CD14-positive monocyte (primary cell): Measurements from ENCODE around the gene ERCC6. TPM values are rescaled to one million over a fixed set of nuclear protein-coding genes. Genes with fewer than 3 reads are reported as not detected.

Experiments
- DNase-seq, 3 donors: peaks; one replicate each; pipeline ENCODE4 v3.0.0-alpha.2; 2011 to 2022
- H2AFZ ChIP-seq: 2 replicates; pipeline ENCODE4 v1.6.0; 2012; ENCODE audit warnings: mild to moderate bottlenecking, low read depth, low read length, inconsistent platforms; ENCODE audit not compliant: insufficient read depth, poor library complexity, severe bottlenecking
- H3K27ac ChIP-seq, 2 donors: 1 replicate in 1 of 2; 2 replicates in 1 of 2; pipeline ENCODE4 v1.5.1; 2012 to 2013; ENCODE audit warnings: low read length in 2 of 2, control low read depth in 1 of 2, inconsistent platforms in 1 of 2, low read depth in 1 of 2, mild to moderate bottlenecking in 1 of 2
- H3K27me3 ChIP-seq, 2 donors: one replicate each; pipeline versions ENCODE4 v1.6.0 to v1.6.1; 2011 to 2013; ENCODE audit warnings: low read length in 2 of 2; ENCODE audit not compliant: control insufficient read depth in 2 of 2, insufficient read depth in 2 of 2
- H3K36me3 ChIP-seq, 2 donors: replicated peaks in 1 of 2; 1 replicate in 1 of 2; 2 replicates in 1 of 2; pipeline versions ENCODE4 v1.5.1 to v1.6.1; 2012 to 2013; ENCODE audit warnings: low read length in 2 of 2, control low read depth in 1 of 2, inconsistent platforms in 1 of 2, mild to moderate bottlenecking in 1 of 2; ENCODE audit not compliant: insufficient read depth in 2 of 2, control insufficient read depth in 1 of 2
- H3K4me1 ChIP-seq, 2 donors: 1 replicate in 1 of 2; 2 replicates in 1 of 2; pipeline versions ENCODE4 v1.5.1 to v1.6.1; 2012 to 2013; ENCODE audit warnings: low read length in 2 of 2, control low read depth in 1 of 2, inconsistent platforms in 1 of 2, mild to moderate bottlenecking in 1 of 2, moderate library complexity in 1 of 2; ENCODE audit not compliant: insufficient read depth in 2 of 2, control insufficient read depth in 1 of 2
- H3K4me2 ChIP-seq: replicated peaks from 2 replicates; pipeline ENCODE3; 2012; ENCODE audit warnings: low read length, moderate library complexity, mild to moderate bottlenecking; ENCODE audit not compliant: poor library complexity, severe bottlenecking; ENCODE audit errors: extremely low read depth
- H3K4me3 ChIP-seq, 3 experiments: fragments of 200-600 bp in 1 of 3; sonication (generic) in 1 of 3; replicated peaks in 1 of 3; 1 replicate in 2 of 3; 2 replicates in 1 of 3; pipeline ENCODE4 v1.5.1; 2011 to 2013; ENCODE audit warnings: low read length in 3 of 3, mild to moderate bottlenecking in 3 of 3, control low read depth in 2 of 3, low read depth in 2 of 3, inconsistent platforms in 1 of 3, moderate library complexity in 1 of 3
- H3K79me2 ChIP-seq: 2 replicates; pipeline ENCODE4 v1.6.0; 2012; ENCODE audit warnings: mild to moderate bottlenecking, control low read depth, inconsistent platforms, low read length, moderate library complexity; ENCODE audit not compliant: insufficient read depth
- H3K9ac ChIP-seq: 2 replicates; pipeline ENCODE4 v1.6.0; 2017; ENCODE audit warnings: low read length, mild to moderate bottlenecking; ENCODE audit not compliant: insufficient read depth, poor library complexity, severe bottlenecking
- H3K9me3 ChIP-seq, 2 donors: replicated peaks in 1 of 2; 1 replicate in 1 of 2; 2 replicates in 1 of 2; pipeline versions ENCODE4 v1.5.1 to v1.6.1; 2012 to 2013; ENCODE audit warnings: low read length in 2 of 2, control low read depth in 1 of 2; ENCODE audit not compliant: control insufficient read depth in 1 of 2, insufficient read depth in 1 of 2
- H4K20me1 ChIP-seq: 2 replicates; pipeline ENCODE4 v1.6.0; 2012; ENCODE audit warnings: mild to moderate bottlenecking, low read length, control low read depth, moderate library complexity; ENCODE audit not compliant: insufficient read depth
- H3K27ac Mint-ChIP-seq, 7 donors: one replicate each; pipeline ENCODE4 v1.8.0; 2020; ENCODE audit warnings: mild to moderate bottlenecking in 7 of 7, mixed read lengths in 7 of 7, moderate library complexity in 6 of 7, inconsistent platforms in 2 of 7
- H3K27me3 Mint-ChIP-seq, 3 donors: one replicate each; pipeline ENCODE4 v1.8.0; 2021 to 2022; ENCODE audit warnings: low read depth in 3 of 3, mild to moderate bottlenecking in 3 of 3, mixed read lengths in 3 of 3, moderate library complexity in 3 of 3, inconsistent platforms in 1 of 3
- H3K36me3 Mint-ChIP-seq, 2 donors: one replicate each; pipeline ENCODE4 v1.8.0; 2020; ENCODE audit warnings: mixed read lengths in 2 of 2, inconsistent platforms in 1 of 2, mild to moderate bottlenecking in 1 of 2
- H3K4me1 Mint-ChIP-seq: one replicate; pipeline ENCODE4 v1.8.0; 2020; ENCODE audit warnings: mild to moderate bottlenecking, mixed read lengths
- H3K4me3 Mint-ChIP-seq, 2 donors: one replicate each; pipeline ENCODE4 v1.8.0; 2020; ENCODE audit warnings: mild to moderate bottlenecking in 2 of 2, mixed read lengths in 2 of 2, moderate library complexity in 1 of 2
- H3K9me3 Mint-ChIP-seq, 7 donors: one replicate each; pipeline ENCODE4 v1.8.0; 2020 to 2022; ENCODE audit warnings: mixed read lengths in 7 of 7, mild to moderate bottlenecking in 6 of 7, moderate library complexity in 6 of 7, inconsistent platforms in 2 of 7
- CTCF ChIP-seq: fragments of 200-600 bp; IDR thresholded peaks from one replicate; pipeline ENCODE4 v1.8.0; 2022; ENCODE audit warnings: antibody characterized with exemption, mild to moderate bottlenecking
- WGBS: methylation state at CpG from one replicate; pipeline ENCODE4 v1.1.5; 2013; ENCODE audit warnings: missing lambda C conversion rate; ENCODE audit not compliant: insufficient coverage; 5-methylcytosine and 5-hydroxymethylcytosine counted together
- intact Hi-C, 2 donors: fragments of 100-400 bp; cut with micrococcal nuclease; formaldehyde crosslinking; loops; one replicate each; pipeline versions ENCODE4 v1.15.0 to v1.15.1; 2023
- polyA plus RNA-seq, 3 donors: library from polyadenylated mRNA; depleted of rRNA in 1 of 3; unstranded in 2 of 3; stranded (reverse) in 1 of 3; fragments of 300-500 nt in 2 of 3; fragments of >200 nt in 1 of 3; fragmentation: Illumina TruSeq in 2 of 3; gene quantifications; 1 replicate in 2 of 3; 2 replicates in 1 of 3; pipeline ENCODE4 v1.2.3, GENCODE V29; 2012 to 2021

The ERCC6 gene
- polyA plus RNA-seq, 3 donors: 5.4 to 6.2 (median 6.0) TPM

DNA sequence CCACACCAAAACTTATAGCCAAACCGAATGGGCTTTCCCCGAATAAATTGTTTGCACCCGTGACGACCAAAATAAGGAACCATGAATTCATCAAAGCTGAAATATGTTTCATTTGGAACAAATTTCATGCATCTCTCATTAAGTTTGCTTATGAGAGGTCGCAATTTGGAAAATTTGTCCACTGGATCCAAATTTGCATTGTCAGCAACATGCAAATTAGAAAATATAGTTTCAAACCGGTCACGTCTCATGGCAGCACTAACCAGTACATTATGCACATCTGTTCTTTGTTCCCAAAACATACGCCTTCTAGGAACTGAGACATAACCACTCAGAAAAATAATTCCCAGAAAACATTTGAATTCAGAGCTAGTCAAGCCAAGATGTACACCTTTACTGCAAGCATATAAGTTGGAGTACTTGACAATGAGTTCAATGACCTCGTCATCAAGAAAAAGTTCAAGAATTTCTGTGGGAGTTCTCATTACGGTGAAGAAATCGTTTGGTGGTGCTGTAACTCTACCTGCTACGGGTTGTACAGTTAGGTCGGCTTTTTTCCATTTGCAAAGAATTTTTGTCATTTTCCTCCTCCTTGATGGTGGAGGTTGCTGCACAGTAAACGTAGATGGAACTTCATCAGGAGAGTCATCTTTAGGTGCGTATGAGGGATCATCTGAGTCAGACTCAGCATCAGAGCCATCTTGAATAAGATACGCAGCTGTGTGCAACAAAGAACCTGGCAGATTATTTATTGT lies 22.5 kb downstream of the ERCC6 start:
- Histone ChIP-seq H3K4me1 (no peaks in the 10 kb centered on the region), H3K79me2 (no peaks in the 10 kb centered on the region), H2AFZ (no peak overlapping the region), H3K9me3 (no peaks in the 10 kb centered on the region), H3K4me2 (no peak overlapping the region), H3K4me3 (no peak overlapping the region), H4K20me1 (peaks cover 9% of the 10 kb centered on the region), H3K9ac (no peak overlapping the region), H3K27ac (no peak overlapping the region), H3K36me3 (peaks cover 21 to 41% of the 10 kb centered on the region in 2 donors), H3K27me3 (no peaks in the 10 kb centered on the region)
- 95% methylated on average over 12 of the region's 16 CpGs for WGBS
- no peaks in the 10 kb centered on the region for H3K9me3 Mint-ChIP-seq
- H3K36me3 Mint-ChIP-seq: peaks cover 37 to 48% of the 10 kb centered on the region in 2 donors
- H3K27ac Mint-ChIP-seq: no peak overlapping the region
- peaks cover 0 to 2% (median 0%) of the 10 kb centered on the region in 3 donors for H3K27me3 Mint-ChIP-seq
- intact Hi-C loops: loop anchor here (5.0 kb wide), 2 partner anchors 534 to 539 kb away; no protein-coding TSS in a partner anchor
- TF ChIP-seq CTCF: no peak
- peaks cover 3% of the 10 kb centered on the region for H3K4me1 Mint-ChIP-seq
- no peak overlapping the region for H3K4me3 Mint-ChIP-seq
- DNase-seq: no peak

DNA sequence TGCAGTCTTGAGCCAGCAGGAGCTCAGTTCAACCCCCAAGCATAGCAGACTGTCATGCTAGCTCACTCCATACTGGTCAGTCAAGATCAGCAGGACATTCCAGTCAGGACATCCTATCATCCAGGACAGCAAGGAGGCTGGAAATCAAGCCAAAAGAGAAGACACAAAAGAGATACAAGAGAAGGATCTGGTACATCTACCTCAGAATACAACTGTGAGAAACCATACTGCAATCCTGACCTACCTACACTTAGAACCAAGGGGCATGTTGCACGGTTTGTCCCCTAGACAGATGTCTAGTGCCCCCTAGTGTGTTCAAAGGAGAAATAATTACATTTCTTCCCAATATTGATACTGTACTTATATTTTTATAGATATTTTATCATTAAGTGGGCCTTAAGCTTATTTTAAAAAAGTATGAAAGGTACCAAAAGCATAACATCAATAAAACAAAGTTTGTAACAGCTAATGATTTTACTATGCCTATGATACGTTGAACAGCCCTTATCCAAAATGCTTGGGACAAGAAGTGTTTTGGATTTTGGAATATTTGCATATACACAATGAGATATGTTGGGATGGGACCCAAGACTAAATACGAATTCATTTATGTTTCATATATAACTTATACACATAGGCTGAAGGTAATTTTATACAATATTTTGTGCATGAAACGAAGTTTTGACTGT lies 26.7 kb downstream of the ERCC6 start:
- H4K20me1 ChIP-seq: peaks cover 18% of the 10 kb centered on the region
- Mint-ChIP-seq H3K9me3 (no peaks in the 10 kb centered on the region), H3K4me3 (no peak overlapping the region), H3K4me1 (peaks cover 15% of the 10 kb centered on the region), H3K27ac (peak overlapping the region in 1 of 7 donors; percentile 11), H3K36me3 (peaks cover 26 to 30% of the 10 kb centered on the region in 2 donors), H3K27me3 (peaks cover 0 to 3% (median 2%) of the 10 kb centered on the region in 3 donors)
- H3K36me3 ChIP-seq: peaks cover 12 to 22% of the 10 kb centered on the region in 2 donors
- H3K27me3 ChIP-seq: no peaks in the 10 kb centered on the region
- H3K4me3 ChIP-seq: no peak overlapping the region
- no peak overlapping the region for H3K4me2 ChIP-seq
- peak in 2 of 3 donors; percentile 25 to 27 for DNase-seq
- no peak overlapping the region for H3K27ac ChIP-seq
- H2AFZ ChIP-seq: no peak overlapping the region
- no peaks in the 10 kb centered on the region for H3K9me3 ChIP-seq
- intact Hi-C loops: no loop called here
- peaks cover 4 to 14% of the 10 kb centered on the region in 2 donors for H3K4me1 ChIP-seq
- H3K79me2 ChIP-seq: no peaks in the 10 kb centered on the region
- TF ChIP-seq CTCF: peak; percentile 82
- WGBS: 100% methylated on average over 1 of the region's 4 CpGs
- H3K9ac ChIP-seq: no peak overlapping the region
